Neural progenitor cell (in vitro differentiated cells): ENCODE measurements around the gene OPN1SW. TPM values are rescaled to one million over a fixed set of nuclear protein-coding genes. Genes with fewer than 3 reads are reported as not detected.

ENCODE experiments used
- DNase-seq: peaks from one replicate; pipeline ENCODE4 v3.0.0-alpha.2; 2016; ENCODE audit warnings: low spot score
- H2AFZ ChIP-seq: fragments of 200-600 bp; sonication (generic); replicated peaks from 2 replicates; pipeline ENCODE4 v1.6.1; 2016; ENCODE audit warnings: antibody characterized with exemption
- H3F3A ChIP-seq: fragments of 200-600 bp; sonication (generic); 2 replicates; pipeline ENCODE4 v1.6.1; 2016; ENCODE audit warnings: antibody characterized with exemption, low read depth
- H3K27ac ChIP-seq: fragments of 200-600 bp; sonication (generic); 2 replicates; pipeline ENCODE4 v1.5.1; 2016; ENCODE audit warnings: mild to moderate bottlenecking
- H3K27me3 ChIP-seq: fragments of 200-600 bp; sonication (generic); 2 replicates; pipeline ENCODE4 v1.6.1; 2016; ENCODE audit warnings: mild to moderate bottlenecking, moderate library complexity
- H3K36me3 ChIP-seq: fragments of 200-600 bp; sonication (generic); 2 replicates; pipeline ENCODE4 v1.5.1; 2016
- H3K4me1 ChIP-seq: fragments of 200-600 bp; sonication (generic); 2 replicates; pipeline ENCODE4 v1.6.1; 2016; ENCODE audit warnings: mixed run types
- H3K4me2 ChIP-seq: fragments of 200-600 bp; sonication (generic); 2 replicates; pipeline ENCODE4 v1.6.1; 2016
- H3K4me3 ChIP-seq: fragments of 200-600 bp; sonication (generic); 2 replicates; pipeline ENCODE4 v1.5.1; 2016
- H3K79me2 ChIP-seq: fragments of 200-600 bp; sonication (generic); 2 replicates; pipeline ENCODE4 v1.6.1; 2016; ENCODE audit warnings: low read depth
- H3K9ac ChIP-seq: fragments of 200-600 bp; sonication (generic); 2 replicates; pipeline ENCODE4 v1.6.1; 2016
- H3K9me3 ChIP-seq: fragments of 200-600 bp; sonication (generic); 2 replicates; pipeline ENCODE4 v1.5.1; 2016; ENCODE audit warnings: low read depth
- H4K20me1 ChIP-seq: fragments of 200-600 bp; sonication (generic); 2 replicates; pipeline ENCODE4 v1.6.1; 2016; ENCODE audit warnings: low read depth
- H3K27ac Mint-ChIP-seq: 3 replicates; pipeline ENCODE4 v1.8.0; 2021; ENCODE audit warnings: mixed read lengths
- H3K27me3 Mint-ChIP-seq: 2 replicates; pipeline ENCODE4 v1.8.0; 2022; ENCODE audit warnings: low read depth, mild to moderate bottlenecking, inconsistent platforms, moderate library complexity, mixed read lengths; ENCODE audit not compliant: insufficient read depth
- H3K36me3 Mint-ChIP-seq: 3 replicates; pipeline ENCODE4 v1.8.0; 2021; ENCODE audit warnings: mixed read lengths
- H3K4me1 Mint-ChIP-seq: 3 replicates; pipeline ENCODE4 v1.8.0; 2021; ENCODE audit warnings: mixed read lengths
- H3K4me3 Mint-ChIP-seq: 3 replicates; pipeline ENCODE4 v1.8.0; 2021; ENCODE audit warnings: mild to moderate bottlenecking, moderate library complexity, mixed read lengths
- H3K9me3 Mint-ChIP-seq: 3 replicates; pipeline ENCODE4 v1.8.0; 2020; ENCODE audit warnings: mixed read lengths
- EZH2 ChIP-seq: fragments of 200-600 bp; sonication (generic); IDR thresholded peaks from 2 replicates; pipeline ENCODE4 v1.6.1; 2017; ENCODE audit warnings: antibody characterized with exemption, mild to moderate bottlenecking, moderate library complexity
- EZH2phosphoT487 ChIP-seq: fragments of 200-600 bp; sonication (generic); IDR thresholded peaks from 2 replicates; pipeline ENCODE4 v1.6.1; 2017; ENCODE audit warnings: antibody characterized with exemption
- total RNA-seq: library from RNA; depleted of rRNA; stranded (reverse); fragments of >200 nt; gene quantifications from 2 replicates; pipeline ENCODE4 v1.2.3, GENCODE V29; 2015; ENCODE audit warnings: low replicate concordance
- TF ChIP-seq, protein P1 (sequence below): fragments of 200-600 bp; sonication (generic); IDR thresholded peaks from 2 replicates; pipeline ENCODE4 v1.5.1; 2017; ENCODE audit warnings: antibody characterized with exemption, mild to moderate bottlenecking

The OPN1SW gene
- total RNA-seq, 1 donor from 2014 or later: not detected

- Histone ChIP-seq H3K9ac (no peak overlapping the region), H3K4me2 (no peak overlapping the region), H3K79me2 (peaks cover 28% of the 10 kb centered on the region), H3K4me3 (no peak overlapping the region), H3K4me1 (no peaks in the 10 kb centered on the region), H3K27ac (no peak overlapping the region), H3K9me3 (no peaks in the 10 kb centered on the region), H2AFZ (no peak overlapping the region), H3K36me3 (peaks cover 26% of the 10 kb centered on the region), H3K27me3 (no peaks in the 10 kb centered on the region), H4K20me1 (peaks cover 25% of the 10 kb centered on the region), H3F3A (peaks cover 12% of the 10 kb centered on the region)
- H3K36me3 Mint-ChIP-seq: peaks cover 24% of the 10 kb centered on the region
- no peaks in the 10 kb centered on the region for H3K4me1 Mint-ChIP-seq
- H3K4me3 Mint-ChIP-seq: no peak overlapping the region
- no peak for DNase-seq
- TF ChIP-seq EZH2 (no peak), EZH2phosphoT487 (no peak)
- TF ChIP-seq, protein P1, sequence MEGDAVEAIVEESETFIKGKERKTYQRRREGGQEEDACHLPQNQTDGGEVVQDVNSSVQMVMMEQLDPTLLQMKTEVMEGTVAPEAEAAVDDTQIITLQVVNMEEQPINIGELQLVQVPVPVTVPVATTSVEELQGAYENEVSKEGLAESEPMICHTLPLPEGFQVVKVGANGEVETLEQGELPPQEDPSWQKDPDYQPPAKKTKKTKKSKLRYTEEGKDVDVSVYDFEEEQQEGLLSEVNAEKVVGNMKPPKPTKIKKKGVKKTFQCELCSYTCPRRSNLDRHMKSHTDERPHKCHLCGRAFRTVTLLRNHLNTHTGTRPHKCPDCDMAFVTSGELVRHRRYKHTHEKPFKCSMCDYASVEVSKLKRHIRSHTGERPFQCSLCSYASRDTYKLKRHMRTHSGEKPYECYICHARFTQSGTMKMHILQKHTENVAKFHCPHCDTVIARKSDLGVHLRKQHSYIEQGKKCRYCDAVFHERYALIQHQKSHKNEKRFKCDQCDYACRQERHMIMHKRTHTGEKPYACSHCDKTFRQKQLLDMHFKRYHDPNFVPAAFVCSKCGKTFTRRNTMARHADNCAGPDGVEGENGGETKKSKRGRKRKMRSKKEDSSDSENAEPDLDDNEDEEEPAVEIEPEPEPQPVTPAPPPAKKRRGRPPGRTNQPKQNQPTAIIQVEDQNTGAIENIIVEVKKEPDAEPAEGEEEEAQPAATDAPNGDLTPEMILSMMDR: no peak
- H3K9me3 Mint-ChIP-seq: no peaks in the 10 kb centered on the region
- H3K27ac Mint-ChIP-seq: no peak overlapping the region
- H3K27me3 Mint-ChIP-seq: no peaks in the 10 kb centered on the region
These were observed 20.3 kb downstream of the OPN1SW start for GRCh38 chr7:128755075-128755818.

DNA sequence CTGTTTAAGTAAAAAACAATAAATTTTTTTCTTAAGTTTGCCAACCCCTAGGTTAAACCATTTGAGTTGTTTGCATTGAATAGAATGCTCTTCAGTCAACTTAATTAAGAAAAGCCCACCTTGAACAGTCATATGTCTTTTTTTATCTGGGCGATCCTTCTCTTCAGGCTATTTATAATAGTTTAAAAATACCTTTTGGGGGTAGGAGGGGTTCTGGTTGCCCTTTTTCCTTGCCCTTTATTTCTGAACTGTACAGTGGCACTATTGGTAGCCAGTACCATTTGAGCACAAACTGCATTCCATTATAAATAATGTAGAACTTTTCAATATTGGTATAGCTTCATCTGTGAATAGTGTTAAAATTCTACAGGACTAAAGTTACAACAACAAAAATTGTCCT, 23.3 kb downstream of the OPN1SW start:
- H3K9me3 ChIP-seq: no peaks in the 10 kb centered on the region
- H2AFZ ChIP-seq: no peak overlapping the region
- no peaks in the 10 kb centered on the region for H3K4me1 ChIP-seq
- no peak overlapping the region for H3K4me3 Mint-ChIP-seq
- no peak for DNase-seq
- H3K4me1 Mint-ChIP-seq: no peaks in the 10 kb centered on the region
- H3K79me2 ChIP-seq: peaks cover 56% of the 10 kb centered on the region
- H3F3A ChIP-seq: no peaks in the 10 kb centered on the region
- no peak overlapping the region for H3K27ac ChIP-seq
- H3K4me2 ChIP-seq: no peak overlapping the region
- H3K27me3 ChIP-seq: no peaks in the 10 kb centered on the region
- H3K36me3 ChIP-seq: peaks cover 29% of the 10 kb centered on the region
- H3K9ac ChIP-seq: no peak overlapping the region
- H3K27ac Mint-ChIP-seq: no peak overlapping the region
- H3K4me3 ChIP-seq: no peak overlapping the region
- H3K9me3 Mint-ChIP-seq: no peaks in the 10 kb centered on the region
- peaks cover 35% of the 10 kb centered on the region for H3K36me3 Mint-ChIP-seq
- H3K27me3 Mint-ChIP-seq: no peaks in the 10 kb centered on the region
- peaks cover 36% of the 10 kb centered on the region for H4K20me1 ChIP-seq
- TF ChIP-seq EZH2phosphoT487 (no peak), EZH2 (no peak)
- TF ChIP-seq, protein P1: no peak

GRCh38 chr7:128747327-128748079, 28.1 kb downstream of the OPN1SW start:
- Histone ChIP-seq H3K4me3 (no peak overlapping the region), H3K79me2 (peaks cover 88% of the 10 kb centered on the region), H3K4me2 (no peak overlapping the region), H3K36me3 (peaks cover 25% of the 10 kb centered on the region), H3K4me1 (no peaks in the 10 kb centered on the region), H3K27ac (no peak overlapping the region), H3F3A (no peaks in the 10 kb centered on the region), H2AFZ (no peak overlapping the region), H3K9ac (no peak overlapping the region), H4K20me1 (peaks cover 51% of the 10 kb centered on the region), H3K27me3 (no peaks in the 10 kb centered on the region), H3K9me3 (no peaks in the 10 kb centered on the region)
- no peak overlapping the region for H3K4me3 Mint-ChIP-seq
- no peak overlapping the region for H3K27ac Mint-ChIP-seq
- H3K36me3 Mint-ChIP-seq: peaks cover 24% of the 10 kb centered on the region
- no peaks in the 10 kb centered on the region for H3K9me3 Mint-ChIP-seq
- no peak for DNase-seq
- no peaks in the 10 kb centered on the region for H3K27me3 Mint-ChIP-seq
- TF ChIP-seq EZH2: no peak
- TF ChIP-seq, protein P1: no peak
- no peaks in the 10 kb centered on the region for H3K4me1 Mint-ChIP-seq
